ENCODE data around the gene NANOS1.

The NANOS1 gene

DNA sequence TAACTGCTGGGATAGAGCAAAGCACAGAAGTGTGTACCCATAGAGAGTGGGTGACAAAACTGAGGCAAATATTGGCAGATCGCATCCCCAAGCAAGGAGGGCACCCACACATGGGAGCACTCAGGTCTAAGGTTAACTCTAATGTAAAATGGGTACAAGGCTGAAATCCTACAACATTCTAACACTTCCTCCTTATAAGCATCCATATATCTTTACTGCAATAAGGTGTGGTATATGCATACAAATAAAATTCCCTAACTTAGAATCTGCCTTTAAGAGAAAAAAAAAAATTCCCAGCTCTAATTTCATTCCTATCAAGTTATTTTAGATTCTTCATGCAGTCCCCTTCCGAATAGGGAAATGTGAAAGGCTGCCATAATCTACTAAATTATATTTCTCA is 32.4 kb downstream of the NANOS1 start:
- DNase-seq, result no peak

DNA sequence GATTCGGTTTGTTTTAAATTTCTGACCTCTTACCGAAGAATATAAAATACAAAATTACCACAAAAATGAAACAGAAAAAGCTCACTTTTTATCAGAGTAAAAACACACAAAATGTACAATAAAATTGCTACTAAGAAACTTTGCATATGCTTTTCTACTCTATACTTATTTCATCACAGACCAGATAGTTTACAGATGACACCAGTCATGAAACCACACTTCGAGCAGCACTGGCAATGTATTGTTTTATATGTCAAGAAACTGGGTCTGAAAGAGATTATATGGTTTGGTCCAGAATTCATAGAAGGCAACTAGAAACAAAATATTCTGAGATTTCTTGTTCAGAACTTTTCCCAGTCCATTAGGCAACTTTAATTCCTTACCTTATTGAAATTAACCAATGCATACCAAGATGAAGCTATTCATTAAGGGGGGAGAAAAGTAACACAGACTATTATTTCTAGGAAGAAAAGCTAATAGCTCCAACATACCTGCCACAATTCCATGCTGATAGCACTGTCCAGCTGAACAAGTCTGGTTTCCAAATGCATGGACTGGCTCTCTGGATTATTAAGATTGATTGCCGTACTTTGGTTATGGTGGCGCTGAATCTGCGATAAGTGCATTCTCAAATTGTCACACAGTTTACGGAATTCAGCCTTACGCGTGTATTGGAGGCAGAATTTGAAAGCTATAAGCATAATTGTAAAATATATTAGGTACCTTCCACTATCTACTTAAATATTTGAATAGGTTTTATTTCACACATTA is 41.1 kb downstream of the NANOS1 start:
- no peak for DNase-seq

DNA sequence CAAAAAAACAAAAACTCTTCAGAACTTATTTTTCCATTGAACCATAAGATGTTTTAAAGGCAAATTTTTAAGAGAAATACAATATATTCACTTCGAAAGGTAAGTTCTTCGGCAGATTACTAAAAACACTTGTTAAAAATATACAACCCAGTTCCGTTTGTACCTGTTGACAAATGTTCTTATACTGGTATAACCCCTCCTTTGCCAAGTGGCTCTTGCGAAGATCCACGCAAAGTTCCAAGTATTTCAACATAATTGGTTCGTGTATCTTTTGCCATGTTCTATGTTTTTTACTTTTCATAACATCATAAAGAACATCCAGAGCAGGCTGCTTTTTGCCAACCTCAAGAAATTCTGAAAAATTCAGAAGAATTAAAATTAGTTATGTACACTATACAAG is 44.1 kb downstream of the NANOS1 start:
- DNase-seq, result no peak

DNA sequence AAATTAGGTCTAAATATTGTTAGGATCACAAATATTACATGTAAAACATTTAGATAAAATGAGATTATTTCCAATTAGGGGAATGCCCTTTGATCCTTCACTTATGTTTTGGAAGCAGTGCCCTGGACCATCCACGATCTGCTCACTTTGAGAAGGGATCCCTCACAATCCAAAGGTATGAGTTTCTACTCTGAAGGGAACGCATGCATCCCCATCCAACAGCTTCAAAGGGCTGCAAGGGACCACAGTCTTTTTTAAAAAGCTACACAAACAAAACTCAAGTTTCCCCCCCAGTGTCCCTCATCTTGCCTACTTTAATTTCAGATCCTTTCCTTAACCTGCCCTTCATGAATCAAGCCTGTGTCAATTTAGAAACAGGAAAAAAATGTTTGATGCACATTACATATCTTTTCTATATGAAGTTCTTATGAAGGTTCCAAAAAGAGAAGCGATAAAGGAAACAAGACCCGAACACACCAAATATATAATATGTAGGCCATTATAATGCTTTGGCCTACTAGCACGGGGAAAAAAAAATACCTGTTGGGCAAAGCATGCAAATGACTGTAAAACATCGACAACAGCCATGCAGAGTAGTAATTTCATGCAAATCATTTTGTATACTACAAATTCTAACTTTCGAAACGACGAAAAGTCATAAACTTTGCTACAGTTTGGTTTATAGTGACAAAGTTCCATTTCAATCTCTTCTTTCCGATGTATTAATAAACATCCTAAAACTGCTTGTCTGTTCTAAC is 49.1 kb downstream of the NANOS1 start:
- no peak for DNase-seq

DNA sequence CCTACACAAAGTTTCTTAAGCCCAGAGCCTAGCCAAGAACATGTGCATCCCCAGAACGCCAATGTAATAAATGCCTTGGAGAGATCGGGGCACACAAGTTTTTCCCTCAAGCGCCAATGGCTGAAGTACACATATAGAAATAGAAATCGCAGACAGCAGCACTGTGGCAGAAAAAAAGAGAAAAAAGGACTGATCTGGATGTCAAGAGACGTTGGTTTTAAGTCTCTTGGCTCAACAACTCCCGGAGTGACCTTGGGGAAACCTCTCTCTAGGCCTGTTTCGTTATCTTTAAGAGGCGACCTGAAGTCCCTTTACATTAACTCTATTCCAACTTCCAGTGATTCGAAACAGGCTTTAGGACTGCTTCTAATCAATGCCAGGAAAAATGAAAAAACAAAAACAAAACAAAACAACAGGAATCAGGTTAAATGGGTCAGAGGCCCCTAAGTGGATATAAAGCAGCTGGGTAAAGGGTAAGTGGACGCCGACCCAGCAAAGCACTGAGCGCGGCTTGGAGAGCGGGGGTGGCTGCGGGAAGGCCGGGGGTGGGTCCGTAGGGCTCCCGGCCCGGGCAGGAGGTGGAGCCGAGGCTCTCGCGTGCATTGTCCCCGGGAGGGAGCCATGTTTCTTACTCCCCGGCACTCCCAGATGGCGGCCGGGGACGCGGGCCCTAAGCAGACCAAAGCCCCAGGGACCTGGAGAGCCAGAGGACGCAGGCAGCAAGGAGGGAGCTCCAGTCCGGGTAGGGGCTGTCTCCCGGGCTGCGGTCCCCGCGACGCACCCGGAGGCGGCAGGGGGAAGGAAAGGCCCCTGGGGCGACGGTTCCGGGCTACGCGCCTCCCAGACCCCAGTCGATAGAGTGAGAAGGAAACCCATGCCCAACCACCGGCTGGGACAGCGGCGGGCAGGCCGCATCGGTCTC is 50.3 kb downstream of the NANOS1 start:
- peak; percentile 61 for DNase-seq

DNA sequence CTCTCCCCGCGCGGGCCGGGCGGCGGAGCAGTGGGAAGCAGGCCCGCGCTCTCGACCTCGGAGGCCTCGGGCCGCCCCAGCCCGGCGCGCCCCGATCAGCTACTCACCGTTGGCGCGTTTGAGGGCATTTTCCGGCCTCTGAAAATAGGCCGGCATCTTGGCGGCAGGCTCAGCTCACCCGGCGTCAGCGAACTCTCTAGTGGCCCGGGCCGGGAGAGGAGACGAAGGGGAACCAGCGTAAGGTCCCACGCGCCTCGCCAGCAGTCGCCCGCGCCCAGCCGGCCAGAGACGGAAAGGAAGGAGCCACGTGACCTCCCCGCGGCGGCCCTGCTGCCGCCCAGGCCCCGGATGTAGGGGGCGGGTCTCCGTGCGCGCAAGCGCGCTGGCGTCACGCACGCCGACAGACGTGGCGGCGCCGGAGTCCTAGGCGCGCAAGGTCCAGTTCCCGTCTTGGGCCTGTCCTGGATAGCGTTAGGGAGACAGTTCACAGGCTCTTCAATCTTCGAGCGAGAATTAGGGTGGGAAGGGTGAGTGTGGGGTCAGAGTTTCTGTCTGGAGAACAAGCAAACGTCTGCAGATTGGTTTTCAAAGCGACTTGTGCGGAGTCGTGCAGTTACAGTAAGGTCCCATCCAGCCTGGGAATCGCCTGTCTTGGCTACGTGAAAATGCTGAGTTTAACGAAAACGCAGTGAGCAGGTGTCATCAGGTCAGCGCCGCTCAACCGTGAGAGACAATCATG is 51.2 kb downstream of the NANOS1 start, which contains the start of gene EIF3A:
Gene EIF3A (minus strand): TSS at position 297 of the 739 bp plus-strand sequence. CDS start 141 bp downstream, at position 156.
- DNase-seq, result peak; percentile 87

Measured in stimulated activated naive CD4-positive, alpha-beta T cell treated with Interleukin-2 at 50 U/mL for 16 hours (primary cell).